Measurements from ENCODE around the gene HNRNPD.
"Not testable (repeated sequence)": the region's sequence is repeated elsewhere in the genome, so short reads cannot be mapped to it uniquely, and the experiment has no call there.

- TF ChIP-seq POLR2AphosphoS5 (IDR thresholded peaks at IDR 0.05; ENCODE audit: low read depth); EZH2 (IDR thresholded peaks at IDR 0.05; ENCODE audit: low read depth, unreplicated experiment); CREB1 (CRISPR knock-in tag; IDR thresholded peaks at IDR 0.05; ENCODE audit: low read depth); ETS1 (IDR thresholded peaks at IDR 0.05); EZH2phosphoT487 (IDR thresholded peaks at IDR 0.05; ENCODE audit: unreplicated experiment): not testable (repeated sequence)
- TF ChIP-seq, protein P1, sequence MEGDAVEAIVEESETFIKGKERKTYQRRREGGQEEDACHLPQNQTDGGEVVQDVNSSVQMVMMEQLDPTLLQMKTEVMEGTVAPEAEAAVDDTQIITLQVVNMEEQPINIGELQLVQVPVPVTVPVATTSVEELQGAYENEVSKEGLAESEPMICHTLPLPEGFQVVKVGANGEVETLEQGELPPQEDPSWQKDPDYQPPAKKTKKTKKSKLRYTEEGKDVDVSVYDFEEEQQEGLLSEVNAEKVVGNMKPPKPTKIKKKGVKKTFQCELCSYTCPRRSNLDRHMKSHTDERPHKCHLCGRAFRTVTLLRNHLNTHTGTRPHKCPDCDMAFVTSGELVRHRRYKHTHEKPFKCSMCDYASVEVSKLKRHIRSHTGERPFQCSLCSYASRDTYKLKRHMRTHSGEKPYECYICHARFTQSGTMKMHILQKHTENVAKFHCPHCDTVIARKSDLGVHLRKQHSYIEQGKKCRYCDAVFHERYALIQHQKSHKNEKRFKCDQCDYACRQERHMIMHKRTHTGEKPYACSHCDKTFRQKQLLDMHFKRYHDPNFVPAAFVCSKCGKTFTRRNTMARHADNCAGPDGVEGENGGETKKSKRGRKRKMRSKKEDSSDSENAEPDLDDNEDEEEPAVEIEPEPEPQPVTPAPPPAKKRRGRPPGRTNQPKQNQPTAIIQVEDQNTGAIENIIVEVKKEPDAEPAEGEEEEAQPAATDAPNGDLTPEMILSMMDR (conservative IDR thresholded peaks at IDR 0.05; ENCODE audit: low read depth in 2 of 2): not testable (repeated sequence)
- TF ChIP-seq, protein P2, sequence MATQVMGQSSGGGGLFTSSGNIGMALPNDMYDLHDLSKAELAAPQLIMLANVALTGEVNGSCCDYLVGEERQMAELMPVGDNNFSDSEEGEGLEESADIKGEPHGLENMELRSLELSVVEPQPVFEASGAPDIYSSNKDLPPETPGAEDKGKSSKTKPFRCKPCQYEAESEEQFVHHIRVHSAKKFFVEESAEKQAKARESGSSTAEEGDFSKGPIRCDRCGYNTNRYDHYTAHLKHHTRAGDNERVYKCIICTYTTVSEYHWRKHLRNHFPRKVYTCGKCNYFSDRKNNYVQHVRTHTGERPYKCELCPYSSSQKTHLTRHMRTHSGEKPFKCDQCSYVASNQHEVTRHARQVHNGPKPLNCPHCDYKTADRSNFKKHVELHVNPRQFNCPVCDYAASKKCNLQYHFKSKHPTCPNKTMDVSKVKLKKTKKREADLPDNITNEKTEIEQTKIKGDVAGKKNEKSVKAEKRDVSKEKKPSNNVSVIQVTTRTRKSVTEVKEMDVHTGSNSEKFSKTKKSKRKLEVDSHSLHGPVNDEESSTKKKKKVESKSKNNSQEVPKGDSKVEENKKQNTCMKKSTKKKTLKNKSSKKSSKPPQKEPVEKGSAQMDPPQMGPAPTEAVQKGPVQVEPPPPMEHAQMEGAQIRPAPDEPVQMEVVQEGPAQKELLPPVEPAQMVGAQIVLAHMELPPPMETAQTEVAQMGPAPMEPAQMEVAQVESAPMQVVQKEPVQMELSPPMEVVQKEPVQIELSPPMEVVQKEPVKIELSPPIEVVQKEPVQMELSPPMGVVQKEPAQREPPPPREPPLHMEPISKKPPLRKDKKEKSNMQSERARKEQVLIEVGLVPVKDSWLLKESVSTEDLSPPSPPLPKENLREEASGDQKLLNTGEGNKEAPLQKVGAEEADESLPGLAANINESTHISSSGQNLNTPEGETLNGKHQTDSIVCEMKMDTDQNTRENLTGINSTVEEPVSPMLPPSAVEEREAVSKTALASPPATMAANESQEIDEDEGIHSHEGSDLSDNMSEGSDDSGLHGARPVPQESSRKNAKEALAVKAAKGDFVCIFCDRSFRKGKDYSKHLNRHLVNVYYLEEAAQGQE (IDR thresholded peaks at IDR 0.05; ENCODE audit: unreplicated experiment): not testable (repeated sequence)
- TF ChIP-seq, protein P3, sequence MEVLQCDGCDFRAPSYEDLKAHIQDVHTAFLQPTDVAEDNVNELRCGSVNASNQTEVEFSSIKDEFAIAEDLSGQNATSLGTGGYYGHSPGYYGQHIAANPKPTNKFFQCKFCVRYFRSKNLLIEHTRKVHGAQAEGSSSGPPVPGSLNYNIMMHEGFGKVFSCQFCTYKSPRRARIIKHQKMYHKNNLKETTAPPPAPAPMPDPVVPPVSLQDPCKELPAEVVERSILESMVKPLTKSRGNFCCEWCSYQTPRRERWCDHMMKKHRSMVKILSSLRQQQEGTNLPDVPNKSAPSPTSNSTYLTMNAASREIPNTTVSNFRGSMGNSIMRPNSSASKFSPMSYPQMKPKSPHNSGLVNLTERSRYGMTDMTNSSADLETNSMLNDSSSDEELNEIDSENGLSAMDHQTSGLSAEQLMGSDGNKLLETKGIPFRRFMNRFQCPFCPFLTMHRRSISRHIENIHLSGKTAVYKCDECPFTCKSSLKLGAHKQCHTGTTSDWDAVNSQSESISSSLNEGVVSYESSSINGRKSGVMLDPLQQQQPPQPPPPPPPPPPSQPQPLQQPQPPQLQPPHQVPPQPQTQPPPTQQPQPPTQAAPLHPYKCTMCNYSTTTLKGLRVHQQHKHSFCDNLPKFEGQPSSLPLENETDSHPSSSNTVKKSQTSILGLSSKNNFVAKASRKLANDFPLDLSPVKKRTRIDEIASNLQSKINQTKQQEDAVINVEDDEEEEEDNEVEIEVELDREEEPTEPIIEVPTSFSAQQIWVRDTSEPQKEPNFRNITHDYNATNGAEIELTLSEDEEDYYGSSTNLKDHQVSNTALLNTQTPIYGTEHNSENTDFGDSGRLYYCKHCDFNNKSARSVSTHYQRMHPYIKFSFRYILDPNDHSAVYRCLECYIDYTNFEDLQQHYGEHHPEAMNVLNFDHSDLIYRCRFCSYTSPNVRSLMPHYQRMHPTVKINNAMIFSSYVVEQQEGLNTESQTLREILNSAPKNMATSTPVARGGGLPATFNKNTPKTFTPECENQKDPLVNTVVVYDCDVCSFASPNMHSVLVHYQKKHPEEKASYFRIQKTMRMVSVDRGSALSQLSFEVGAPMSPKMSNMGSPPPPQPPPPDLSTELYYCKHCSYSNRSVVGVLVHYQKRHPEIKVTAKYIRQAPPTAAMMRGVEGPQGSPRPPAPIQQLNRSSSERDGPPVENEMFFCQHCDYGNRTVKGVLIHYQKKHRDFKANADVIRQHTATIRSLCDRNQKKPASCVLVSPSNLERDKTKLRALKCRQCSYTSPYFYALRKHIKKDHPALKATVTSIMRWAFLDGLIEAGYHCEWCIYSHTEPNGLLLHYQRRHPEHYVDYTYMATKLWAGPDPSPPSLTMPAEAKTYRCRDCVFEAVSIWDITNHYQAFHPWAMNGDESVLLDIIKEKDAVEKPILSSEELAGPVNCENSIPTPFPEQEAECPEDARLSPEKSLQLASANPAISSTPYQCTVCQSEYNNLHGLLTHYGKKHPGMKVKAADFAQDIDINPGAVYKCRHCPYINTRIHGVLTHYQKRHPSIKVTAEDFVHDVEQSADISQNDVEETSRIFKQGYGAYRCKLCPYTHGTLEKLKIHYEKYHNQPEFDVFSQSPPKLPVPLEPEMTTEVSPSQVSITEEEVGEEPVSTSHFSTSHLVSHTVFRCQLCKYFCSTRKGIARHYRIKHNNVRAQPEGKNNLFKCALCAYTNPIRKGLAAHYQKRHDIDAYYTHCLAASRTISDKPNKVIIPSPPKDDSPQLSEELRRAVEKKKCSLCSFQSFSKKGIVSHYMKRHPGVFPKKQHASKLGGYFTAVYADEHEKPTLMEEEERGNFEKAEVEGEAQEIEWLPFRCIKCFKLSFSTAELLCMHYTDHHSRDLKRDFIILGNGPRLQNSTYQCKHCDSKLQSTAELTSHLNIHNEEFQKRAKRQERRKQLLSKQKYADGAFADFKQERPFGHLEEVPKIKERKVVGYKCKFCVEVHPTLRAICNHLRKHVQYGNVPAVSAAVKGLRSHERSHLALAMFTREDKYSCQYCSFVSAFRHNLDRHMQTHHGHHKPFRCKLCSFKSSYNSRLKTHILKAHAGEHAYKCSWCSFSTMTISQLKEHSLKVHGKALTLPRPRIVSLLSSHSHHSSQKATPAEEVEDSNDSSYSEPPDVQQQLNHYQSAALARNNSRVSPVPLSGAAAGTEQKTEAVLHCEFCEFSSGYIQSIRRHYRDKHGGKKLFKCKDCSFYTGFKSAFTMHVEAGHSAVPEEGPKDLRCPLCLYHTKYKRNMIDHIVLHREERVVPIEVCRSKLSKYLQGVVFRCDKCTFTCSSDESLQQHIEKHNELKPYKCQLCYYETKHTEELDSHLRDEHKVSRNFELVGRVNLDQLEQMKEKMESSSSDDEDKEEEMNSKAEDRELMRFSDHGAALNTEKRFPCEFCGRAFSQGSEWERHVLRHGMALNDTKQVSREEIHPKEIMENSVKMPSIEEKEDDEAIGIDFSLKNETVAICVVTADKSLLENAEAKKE (CRISPR knock-in tag; IDR thresholded peaks at IDR 0.05): not testable (repeated sequence)
Observed at GRCh38 chr4:82303063-82303462, 70.7 kb downstream of the HNRNPD start.

All from GM23338 (cell line).